GM12872 (cell line): ENCODE results near the gene DHCR7.

Experiments
- TF ChIP-seq, protein P1 (sequence below): IDR thresholded peaks from 3 replicates; pipeline ENCODE4 v1.5.1; 2011; ENCODE audit warnings: low read depth, mild to moderate bottlenecking, low read length, moderate library complexity; ENCODE audit not compliant: insufficient read depth

DHCR7 gene

DNA sequence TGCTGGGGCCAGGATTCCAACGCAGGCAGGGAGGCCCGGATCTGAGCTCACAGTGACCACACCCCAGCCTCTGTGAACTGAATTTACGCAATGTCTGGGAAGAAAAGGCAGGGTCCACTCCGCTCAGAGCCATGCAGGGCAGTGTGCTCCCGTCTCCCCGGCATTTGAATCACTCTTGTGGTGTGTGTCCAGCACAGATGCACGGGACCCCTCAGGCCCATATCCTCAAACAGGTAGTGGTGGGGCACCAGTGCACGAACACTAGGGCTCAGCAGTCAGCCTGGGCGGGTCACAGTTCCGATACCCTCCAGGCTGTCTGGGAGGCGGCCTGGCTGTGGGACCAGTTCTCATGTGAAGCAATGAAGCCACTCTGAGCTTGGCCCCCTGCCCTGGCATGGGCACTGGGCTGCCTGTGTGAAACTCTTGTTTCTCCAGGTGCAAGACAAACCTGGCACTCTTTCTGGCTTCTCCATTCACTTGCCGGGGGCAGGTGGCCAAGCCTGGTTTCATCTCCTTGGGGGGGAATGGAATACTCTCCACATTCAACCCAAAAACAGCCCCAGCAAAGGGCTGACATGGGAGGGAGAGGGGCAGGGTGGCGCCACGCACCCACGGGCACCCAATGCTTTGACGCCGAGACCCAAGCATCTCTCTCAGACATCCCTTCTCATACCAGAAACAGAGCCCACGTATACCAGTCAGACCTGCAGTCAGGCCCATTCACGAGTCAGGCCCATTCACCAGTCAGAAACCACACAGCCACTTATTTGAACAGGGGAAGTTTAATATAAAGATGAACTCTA lies 14.3 kb downstream of the DHCR7 start:
- TF ChIP-seq, protein P1, sequence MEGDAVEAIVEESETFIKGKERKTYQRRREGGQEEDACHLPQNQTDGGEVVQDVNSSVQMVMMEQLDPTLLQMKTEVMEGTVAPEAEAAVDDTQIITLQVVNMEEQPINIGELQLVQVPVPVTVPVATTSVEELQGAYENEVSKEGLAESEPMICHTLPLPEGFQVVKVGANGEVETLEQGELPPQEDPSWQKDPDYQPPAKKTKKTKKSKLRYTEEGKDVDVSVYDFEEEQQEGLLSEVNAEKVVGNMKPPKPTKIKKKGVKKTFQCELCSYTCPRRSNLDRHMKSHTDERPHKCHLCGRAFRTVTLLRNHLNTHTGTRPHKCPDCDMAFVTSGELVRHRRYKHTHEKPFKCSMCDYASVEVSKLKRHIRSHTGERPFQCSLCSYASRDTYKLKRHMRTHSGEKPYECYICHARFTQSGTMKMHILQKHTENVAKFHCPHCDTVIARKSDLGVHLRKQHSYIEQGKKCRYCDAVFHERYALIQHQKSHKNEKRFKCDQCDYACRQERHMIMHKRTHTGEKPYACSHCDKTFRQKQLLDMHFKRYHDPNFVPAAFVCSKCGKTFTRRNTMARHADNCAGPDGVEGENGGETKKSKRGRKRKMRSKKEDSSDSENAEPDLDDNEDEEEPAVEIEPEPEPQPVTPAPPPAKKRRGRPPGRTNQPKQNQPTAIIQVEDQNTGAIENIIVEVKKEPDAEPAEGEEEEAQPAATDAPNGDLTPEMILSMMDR, result no peak

DNA sequence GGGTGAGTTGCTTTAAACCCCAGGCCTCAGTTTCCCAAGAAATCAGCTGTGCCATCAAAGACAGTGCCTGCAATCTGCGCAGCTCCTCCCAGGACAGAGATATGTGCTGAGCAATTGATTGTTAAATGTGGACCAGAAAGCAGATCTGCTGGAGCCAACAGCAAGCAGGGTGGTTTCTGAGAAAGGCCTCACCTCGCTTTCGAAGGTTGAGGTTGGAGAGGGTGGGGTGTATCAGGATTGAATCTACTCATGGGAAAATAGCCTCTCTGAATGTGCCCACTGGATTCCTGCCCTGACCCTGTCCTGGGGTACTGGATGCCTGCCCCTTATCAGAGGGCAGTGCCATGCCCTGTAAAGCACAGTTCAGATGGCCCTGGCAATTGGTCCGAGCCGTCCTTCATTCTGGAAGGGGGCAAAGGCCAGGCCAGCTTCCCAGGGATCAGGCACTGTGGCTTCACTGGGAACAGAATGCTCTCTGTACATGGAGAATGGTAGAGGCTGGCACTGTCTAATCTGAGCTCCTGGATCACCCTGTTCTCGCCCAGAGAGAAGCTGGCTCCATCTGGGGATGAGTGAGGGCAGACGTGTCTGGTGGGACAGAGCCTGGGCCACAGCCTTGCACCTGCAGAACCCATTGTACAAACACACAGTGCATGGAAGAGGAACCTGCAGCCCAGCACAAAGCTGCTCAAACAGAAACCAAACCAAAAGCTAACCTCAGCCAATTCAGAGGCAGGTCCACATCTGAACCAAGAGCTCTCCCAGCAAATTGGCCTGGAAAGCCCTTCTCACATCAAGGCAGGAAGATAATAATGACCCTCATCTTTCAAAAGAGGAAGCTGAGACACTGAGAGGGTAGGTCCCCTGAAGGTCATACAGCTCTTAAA lies 15.2 kb downstream of the DHCR7 start:
- TF ChIP-seq, protein P1, result no peak

DNA sequence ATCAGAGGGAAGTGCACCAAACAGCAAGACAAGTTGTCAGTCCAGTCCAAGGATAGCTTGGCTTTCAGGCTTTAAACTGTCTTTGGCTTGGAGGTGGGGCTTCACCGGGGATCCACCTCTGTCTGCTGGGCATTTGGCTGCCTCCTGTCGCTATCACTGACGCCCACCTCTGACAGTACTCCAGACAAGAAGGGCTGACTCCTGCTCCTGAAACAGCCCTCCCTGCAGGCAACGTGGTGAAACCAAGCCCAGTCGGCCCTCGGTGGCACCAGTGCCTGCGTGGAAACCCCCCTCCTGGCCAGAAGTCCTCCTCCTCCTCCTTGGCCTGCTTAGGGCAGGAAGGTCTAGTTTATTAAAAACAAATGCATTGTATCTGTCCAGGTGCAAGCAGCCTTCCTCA lies 16.9 kb downstream of the DHCR7 start:
- TF ChIP-seq, protein P1, result no peak

DNA sequence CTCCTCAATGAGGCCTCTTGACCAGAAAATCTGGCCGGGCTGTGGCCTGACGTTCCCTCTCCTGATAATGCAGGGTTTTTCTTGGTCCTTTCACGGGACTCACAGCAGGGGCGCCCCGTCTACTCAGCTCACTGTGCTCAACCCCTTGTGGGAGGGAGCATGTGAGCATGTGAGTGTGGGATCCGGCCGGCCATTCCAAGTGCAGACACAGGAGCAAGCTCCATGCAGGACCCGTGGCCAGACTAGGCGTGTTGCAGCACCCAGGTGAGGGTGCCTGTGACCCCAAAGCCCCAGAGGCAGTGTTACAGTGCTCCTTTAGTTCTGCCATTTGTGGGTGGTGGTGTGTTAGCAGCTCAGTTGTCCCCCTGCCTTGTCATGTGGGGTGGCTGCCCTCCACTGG lies 18.0 kb downstream of the DHCR7 start:
- TF ChIP-seq, protein P1, result no peak

DNA sequence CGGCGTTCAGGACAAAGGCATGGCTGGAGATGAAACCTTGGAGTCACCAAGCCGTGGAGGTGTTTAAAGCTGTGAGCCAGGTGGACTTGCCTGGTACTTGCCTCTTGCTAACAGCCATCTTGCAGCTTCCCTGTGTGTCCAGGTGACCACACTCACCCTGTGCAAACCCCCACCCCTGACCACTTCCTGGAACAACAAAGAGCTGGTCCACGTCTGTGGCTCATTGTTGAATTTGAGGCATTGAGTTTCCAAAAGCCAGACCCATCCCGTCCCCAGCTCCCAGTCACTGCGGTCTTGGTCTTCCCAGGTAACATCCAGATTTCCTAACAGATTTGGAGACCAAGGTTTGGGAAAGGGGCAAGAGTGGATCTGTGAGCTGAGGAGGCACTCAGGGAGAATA lies 18.5 kb downstream of the DHCR7 start:
- TF ChIP-seq, protein P1, result no peak

DNA sequence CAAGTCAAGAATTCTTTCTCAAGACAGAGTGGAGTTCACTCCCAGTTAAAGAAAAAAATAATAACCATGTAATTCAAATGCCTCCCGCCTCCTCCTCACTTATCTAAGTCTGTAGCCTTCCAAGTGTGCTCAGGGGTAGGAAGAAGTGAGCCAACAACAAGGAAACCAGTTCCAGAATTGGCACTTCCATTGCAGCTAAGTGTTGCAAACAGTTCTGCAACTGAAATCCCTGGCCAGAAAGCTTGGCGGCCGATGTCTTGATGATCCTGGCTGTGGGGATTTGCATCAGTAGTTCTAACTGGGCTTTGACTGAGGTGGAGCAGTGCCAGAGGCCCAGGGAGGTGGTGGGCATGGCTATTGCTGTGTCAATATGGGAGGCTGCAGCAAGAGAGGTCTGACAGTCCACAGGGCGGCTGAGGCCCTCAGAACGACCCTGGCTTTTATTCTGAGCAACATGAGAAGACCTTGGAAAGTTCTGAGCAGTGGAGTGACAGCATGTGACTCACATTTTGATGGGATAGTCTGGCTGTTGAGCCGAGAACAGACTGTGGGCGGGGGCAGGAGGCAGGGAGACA lies 19.2 kb downstream of the DHCR7 start:
- TF ChIP-seq, protein P1, result no peak

DNA sequence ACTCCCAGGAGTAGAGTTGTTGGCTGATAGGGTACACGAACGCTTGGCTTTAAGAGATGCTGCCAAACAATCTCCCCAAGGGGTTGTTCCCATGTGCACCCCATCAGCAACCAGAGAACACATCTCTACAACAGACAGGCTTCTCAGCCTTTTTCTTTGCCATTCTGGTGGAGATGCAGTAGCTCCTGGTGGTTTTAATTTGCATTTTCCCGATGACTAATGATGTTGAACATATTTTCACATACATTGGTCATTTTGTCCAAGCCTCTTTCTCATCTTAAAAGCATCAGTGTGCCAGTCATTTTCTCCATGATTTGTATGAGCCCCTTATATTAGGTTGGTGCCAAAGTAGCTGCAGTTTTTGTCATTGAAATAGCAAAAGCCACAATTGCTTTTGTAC lies 21.8 kb downstream of the DHCR7 start:
- TF ChIP-seq, protein P1, result no peak; the same call in 2 of the 3 replicates
